ENCODE results near the gene SFMBT1. TPM values are rescaled to one million over a fixed set of nuclear protein-coding genes. Genes with fewer than 3 reads are reported as not detected.

The SFMBT1 gene
- total and polyA plus RNA-seq, 2 of the 8 experiments (the other 6 are each of a cell fraction or from before 2014, with no cell fraction given): 8.1 to 16.8 TPM

- no peaks in the 10 kb centered on the region for H3K79me1 ChIP-seq (ENCODE audit: low read depth, low read length)
- H3K14ac ChIP-seq (ENCODE audit: insufficient read length): no peak overlapping the region
- H3K4me2 ChIP-seq (ENCODE audit: insufficient read depth in 1 of 2, low read depth in 2 of 2, low read length in 2 of 2): peak overlapping the region; percentile 55 to 88; a peak in 2 of 4 replicates
- peak overlapping the region; percentile 46; the same call in 1 of the 2 replicates for H2BK12ac ChIP-seq (ENCODE audit: low read depth, low read length)
- no peak overlapping the region for H2BK120ac ChIP-seq (replicated peaks; ENCODE audit: low read depth, low read length)
- ChIA-PET POLR2A (ENCODE audit: partially characterized antibody) (interaction anchor here (1.1 to 4.4 kb wide), 4 partner anchors 11 to 354 kb away, joined by 3 to 25 read pairs (median 6); partner anchors contain the start of gene NEK4), CTCF (ENCODE audit: partially characterized antibody) (interaction anchor here (0.7 to 5.6 kb wide), 15 partner anchors 14 to 222 kb away, joined by 3 to 20 read pairs (median 4); partner anchors contain the start of gene STIMATE)
- 84% methylated on average over 11 of the region's 11 CpGs; no CpG with 5 or more reads in 1 of the 2 experiments for WGBS, 2 experiments (ENCODE audit: extremely low coverage in 1 of 2, insufficient coverage in 1 of 2, insufficient read length in 1 of 2, insufficient replicate concordance in 2 of 2, low coverage in 1 of 2, low lambda C conversion rate in 2 of 2, missing lambda C conversion rate in 1 of 2)
- H3K23me2 ChIP-seq (ENCODE audit: low read depth, low read length): peaks cover 6% of the 10 kb centered on the region; the same call in 1 of the 2 replicates
- H2BK20ac ChIP-seq (ENCODE audit: low read length): no peak overlapping the region
- no peaks in the 10 kb centered on the region for H3K79me2 ChIP-seq (ENCODE audit: control insufficient read depth in 1 of 2, insufficient read depth in 2 of 2, low read length in 2 of 2)
- no peak overlapping the region for H2AK5ac ChIP-seq (ENCODE audit: low read depth, low read length)
- H2BK5ac ChIP-seq (ENCODE audit: low read depth, low read length): no peak overlapping the region
- no peaks in the 10 kb centered on the region for H3K9me3 ChIP-seq (ENCODE audit: insufficient read depth in 2 of 2, low read depth in 1 of 2, low read length in 1 of 2)
- H3K9ac ChIP-seq (replicated peaks in 1 of 4; ENCODE audit: extremely low read depth in 1 of 4, low read depth in 3 of 4, low read length in 3 of 4): no peak overlapping the region
- DNase-seq (ENCODE audit: low read depth in 1 of 2, low spot score in 2 of 2) (no peak), FAIRE-seq (no peak)
- H3K4me3 ChIP-seq (ENCODE audit: extremely low read depth in 1 of 4, insufficient read depth in 2 of 4, low read depth in 3 of 4, low read length in 4 of 4): 0 out of 8 replicates have a peak overlapping the region, but pooled peaks of 1 of the 4 experiments have one; percentile 26
- no peak overlapping the region for H3K18ac ChIP-seq (ENCODE audit: extremely low read depth, low read length)
- H4K91ac ChIP-seq (replicated peaks; ENCODE audit: insufficient read length, low read length): no peak overlapping the region
- H3K56ac ChIP-seq (replicated peaks; ENCODE audit: insufficient read length, low read depth, low read length): no peak overlapping the region
- H3K36me3 ChIP-seq (ENCODE audit: control insufficient read depth in 2 of 4, insufficient read depth in 4 of 4, low read length in 3 of 4): no peaks in the 10 kb centered on the region
- H4K8ac ChIP-seq (ENCODE audit: extremely low read depth, insufficient read depth, low read length): no peak overlapping the region
- H3K4me1 ChIP-seq (replicated peaks in 1 of 4; ENCODE audit: control insufficient read depth in 3 of 4, insufficient read depth in 4 of 4, low read length in 3 of 4): peaks cover 0 to 15% (median 9%) of the 10 kb centered on the region in 4 experiments; a peak in 6 of 7 replicates
- no peak overlapping the region for H4K5ac ChIP-seq (ENCODE audit: insufficient read length, low read depth, low read length)
- H3K23ac ChIP-seq (ENCODE audit: insufficient read length): no peak overlapping the region
- H2AFZ ChIP-seq (ENCODE audit: low read length): 0 out of 2 replicates have a peak overlapping the region, but pooled peaks have one; percentile 3
- no peak overlapping the region for H3K27ac ChIP-seq (ENCODE audit: low read depth, low read length)
- peak overlapping the region; percentile 88; the same call in 1 of the 2 replicates for H2BK15ac ChIP-seq (ENCODE audit: low read length)
- no peaks in the 10 kb centered on the region; a peak in 2 of 7 replicates for H3K27me3 ChIP-seq (replicated peaks in 1 of 4; ENCODE audit: control insufficient read depth in 3 of 4, extremely low read depth in 1 of 4, insufficient read depth in 3 of 4, low read length in 3 of 4)
- H3K4ac ChIP-seq (replicated peaks; ENCODE audit: insufficient read length, low read depth, low read length): no peak overlapping the region
- no peaks in the 10 kb centered on the region for H4K20me1 ChIP-seq (replicated peaks in 1 of 2; ENCODE audit: control insufficient read depth in 1 of 2, insufficient read depth in 2 of 2, low read length in 2 of 2)
- TF ChIP-seq CHD2 (IDR thresholded peaks at IDR 0.05; ENCODE audit: low read length): no peak
- no peak for TF ChIP-seq SAP30 (IDR thresholded peaks at IDR 0.05; ENCODE audit: insufficient read depth, insufficient replicate concordance, low read length)
- no peak for TF ChIP-seq CBX8 (IDR thresholded peaks at IDR 0.05; ENCODE audit: borderline replicate concordance, low read depth, low read length)
- TF ChIP-seq TAF1 (IDR thresholded peaks at IDR 0.05; ENCODE audit: low read depth, low read length): no peak
- no peak for TF ChIP-seq KDM1A (IDR thresholded peaks at IDR 0.05; ENCODE audit: borderline replicate concordance, low read length)
- TF ChIP-seq EGR1 (IDR thresholded peaks at IDR 0.05; ENCODE audit: borderline replicate concordance, low read depth, low read length): no peak
- no peak for TF ChIP-seq NANOG (IDR thresholded peaks at IDR 0.05; ENCODE audit: insufficient read depth, low read depth, low read length, poor library complexity, severe bottlenecking)
- TF ChIP-seq CTBP2 (IDR thresholded peaks at IDR 0.05; ENCODE audit: borderline replicate concordance, insufficient read depth, insufficient read length, low read length): no peak
- no peak for TF ChIP-seq BRCA1 (IDR thresholded peaks at IDR 0.05; ENCODE audit: low read depth, low read length)
These were observed 26.1 kb upstream of the SFMBT1 start for GRCh38 chr3:53071882-53072431.
